GM19438 (cell line): ENCODE measurements around the gene SPEF2.
A peak's percentile ranks its signal among the peaks of the same experiment; 100 is the strongest.

Source experiments
- ATAC-seq: cut with Tn5 transposase; IDR thresholded peaks from one replicate; pipeline ENCODE4 v1.9.1; 2021; ENCODE audit warnings: low read depth; ENCODE audit not compliant: unreplicated experiment

SPEF2 gene, protein sequence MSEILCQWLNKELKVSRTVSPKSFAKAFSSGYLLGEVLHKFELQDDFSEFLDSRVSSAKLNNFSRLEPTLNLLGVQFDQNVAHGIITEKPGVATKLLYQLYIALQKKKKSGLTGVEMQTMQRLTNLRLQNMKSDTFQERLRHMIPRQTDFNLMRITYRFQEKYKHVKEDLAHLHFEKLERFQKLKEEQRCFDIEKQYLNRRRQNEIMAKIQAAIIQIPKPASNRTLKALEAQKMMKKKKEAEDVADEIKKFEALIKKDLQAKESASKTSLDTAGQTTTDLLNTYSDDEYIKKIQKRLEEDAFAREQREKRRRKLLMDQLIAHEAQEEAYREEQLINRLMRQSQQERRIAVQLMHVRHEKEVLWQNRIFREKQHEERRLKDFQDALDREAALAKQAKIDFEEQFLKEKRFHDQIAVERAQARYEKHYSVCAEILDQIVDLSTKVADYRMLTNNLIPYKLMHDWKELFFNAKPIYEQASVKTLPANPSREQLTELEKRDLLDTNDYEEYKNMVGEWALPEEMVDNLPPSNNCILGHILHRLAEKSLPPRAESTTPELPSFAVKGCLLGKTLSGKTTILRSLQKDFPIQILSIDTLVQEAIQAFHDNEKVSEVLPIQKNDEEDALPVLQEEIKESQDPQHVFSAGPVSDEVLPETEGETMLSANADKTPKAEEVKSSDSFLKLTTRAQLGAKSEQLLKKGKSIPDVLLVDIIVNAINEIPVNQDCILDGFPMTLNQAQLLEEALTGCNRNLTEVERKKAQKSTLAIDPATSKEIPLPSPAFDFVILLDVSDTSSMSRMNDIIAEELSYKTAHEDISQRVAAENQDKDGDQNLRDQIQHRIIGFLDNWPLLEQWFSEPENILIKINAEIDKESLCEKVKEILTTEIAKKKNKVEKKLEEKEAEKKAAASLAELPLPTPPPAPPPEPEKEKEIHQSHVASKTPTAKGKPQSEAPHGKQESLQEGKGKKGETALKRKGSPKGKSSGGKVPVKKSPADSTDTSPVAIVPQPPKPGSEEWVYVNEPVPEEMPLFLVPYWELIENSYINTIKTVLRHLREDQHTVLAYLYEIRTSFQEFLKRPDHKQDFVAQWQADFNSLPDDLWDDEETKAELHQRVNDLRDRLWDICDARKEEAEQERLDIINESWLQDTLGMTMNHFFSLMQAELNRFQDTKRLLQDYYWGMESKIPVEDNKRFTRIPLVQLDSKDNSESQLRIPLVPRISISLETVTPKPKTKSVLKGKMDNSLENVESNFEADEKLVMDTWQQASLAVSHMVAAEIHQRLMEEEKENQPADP (N-terminal part only)

DNA sequence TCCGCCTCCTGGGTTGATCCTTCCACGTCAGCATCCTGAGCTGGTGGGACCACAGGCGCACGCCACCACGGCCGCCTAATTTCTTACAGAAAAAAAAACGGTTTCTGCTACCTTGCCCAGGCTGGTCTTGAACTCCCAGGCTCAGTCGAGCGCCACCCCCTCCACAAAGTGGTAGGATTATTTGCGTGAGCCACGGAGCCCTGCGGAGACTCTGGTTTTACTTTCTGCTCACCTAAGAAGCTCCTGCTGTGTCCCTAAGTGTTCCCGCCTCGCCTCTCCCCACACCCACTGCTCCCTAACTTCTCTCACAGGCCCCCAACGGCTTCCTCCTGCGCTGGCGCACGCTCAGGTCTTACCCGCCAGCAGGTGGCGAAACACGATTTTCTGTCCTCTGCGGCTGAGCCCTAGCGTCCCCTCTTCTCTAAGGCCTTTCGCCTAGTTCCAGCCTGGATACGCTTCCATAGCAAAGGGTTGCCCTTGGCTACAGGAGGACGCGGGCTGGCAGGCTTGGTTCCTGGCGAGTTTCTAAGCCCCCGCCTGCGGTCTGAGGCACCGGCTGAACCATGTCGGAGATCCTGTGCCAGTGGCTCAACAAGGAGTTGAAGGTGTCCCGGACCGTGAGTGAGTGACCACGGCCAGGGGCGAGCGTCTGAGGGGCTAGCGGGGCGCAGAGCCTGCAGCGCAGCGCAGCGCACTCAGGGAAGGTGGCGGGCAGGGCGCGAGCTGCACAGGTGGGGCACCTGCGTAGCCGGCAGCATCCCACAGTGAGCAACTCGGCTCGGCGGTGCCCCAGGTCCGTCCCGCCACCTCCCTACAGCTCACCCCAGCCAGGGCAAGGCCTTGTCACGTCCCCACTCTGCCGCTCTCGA, at the start of gene SPEF2:
Gene SPEF2 (plus strand): TSS at position 429 of the 869 bp plus-strand sequence. CDS start 135 bp downstream, at position 564.
- ATAC-seq = peak; percentile 97

DNA sequence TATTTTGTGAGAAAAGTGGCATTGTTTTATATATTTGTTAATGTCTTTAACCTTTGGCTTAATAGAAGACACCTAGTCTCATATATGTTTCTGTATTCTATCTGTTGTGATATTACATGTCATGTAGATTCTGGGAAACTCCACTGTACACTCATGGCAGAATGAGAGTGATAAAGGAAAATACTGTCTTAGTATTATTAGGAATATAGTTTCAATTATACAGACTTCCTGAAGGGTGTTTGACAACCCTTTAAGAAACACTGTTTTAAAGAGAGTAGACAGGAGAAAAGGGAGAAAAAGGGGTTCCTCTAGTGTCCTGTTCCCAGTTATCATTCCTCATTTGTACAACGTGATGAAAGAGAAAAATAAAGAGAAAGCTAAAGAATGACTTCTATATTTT, 42.1 kb upstream of the SPEF2 start:
- no peak for ATAC-seq

DNA sequence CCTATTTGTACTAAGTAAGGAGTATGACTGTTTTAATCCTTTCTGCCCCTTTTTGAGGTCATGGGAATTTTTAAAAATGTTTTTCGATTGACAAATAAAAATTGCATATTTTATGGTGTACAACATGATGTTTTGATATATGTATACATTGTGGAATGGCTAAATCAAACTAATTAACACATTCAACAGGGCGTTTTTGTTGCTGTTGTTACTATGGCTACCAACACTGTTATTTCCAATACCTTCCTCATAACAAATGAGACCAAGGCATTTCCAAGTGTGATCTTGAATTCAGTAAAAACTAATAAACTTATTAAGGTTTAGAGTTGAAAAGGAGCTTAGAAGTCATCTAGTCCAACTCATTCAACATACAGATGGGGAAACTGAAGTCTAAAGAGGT, 30.2 kb upstream of the SPEF2 start:
- no peak for ATAC-seq

DNA sequence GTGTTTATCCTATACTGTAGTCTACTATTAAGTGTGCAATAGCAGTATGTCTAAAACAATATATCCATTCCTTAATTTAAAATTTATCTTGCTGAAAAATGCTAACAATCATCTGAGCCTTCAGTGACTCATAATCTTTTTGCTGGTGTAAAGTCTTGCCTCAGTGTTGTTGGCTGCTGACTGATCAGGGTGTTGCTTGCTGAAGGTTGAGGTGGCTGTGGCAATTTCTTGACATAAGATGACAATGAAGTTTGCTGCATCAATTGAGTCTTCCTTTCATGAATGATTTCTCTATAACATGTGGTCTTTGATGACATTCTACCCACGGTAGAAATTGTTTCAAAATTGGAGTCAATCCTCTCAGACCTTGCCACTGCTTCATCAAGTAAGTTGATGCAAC, 24.3 kb upstream of the SPEF2 start:
- no peak for ATAC-seq

DNA sequence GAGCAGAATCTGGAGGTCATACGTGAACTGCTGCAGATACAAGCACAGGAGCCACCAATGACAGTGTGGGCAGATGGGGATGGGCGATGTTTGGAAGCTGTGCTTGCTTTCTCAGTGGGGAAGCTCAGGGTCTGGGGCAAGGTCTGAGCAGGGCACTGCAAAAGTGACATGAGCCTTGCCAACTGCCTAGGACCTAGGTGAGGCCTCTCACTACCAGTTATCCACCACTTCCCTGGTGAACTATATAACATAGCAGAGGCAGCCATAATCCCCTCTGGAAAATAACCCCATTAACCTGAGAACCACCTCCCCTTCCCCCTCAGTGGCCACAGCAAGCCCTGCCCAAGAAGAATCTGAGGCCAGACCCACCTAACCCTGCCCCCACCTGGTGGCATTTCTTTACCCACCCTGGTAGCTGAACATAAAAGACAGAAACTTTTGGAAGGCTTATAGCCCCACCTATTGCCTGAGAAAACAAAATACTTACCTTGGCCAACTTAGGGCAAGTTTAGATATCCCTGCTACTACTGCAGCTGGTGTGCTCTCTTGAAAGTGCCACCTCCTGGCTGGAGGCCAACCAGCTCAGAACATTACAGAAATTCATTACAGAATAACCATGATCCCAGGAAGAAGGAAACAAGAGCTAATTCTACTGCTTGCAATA, 18.8 kb upstream of the SPEF2 start:
- no peak for ATAC-seq

DNA sequence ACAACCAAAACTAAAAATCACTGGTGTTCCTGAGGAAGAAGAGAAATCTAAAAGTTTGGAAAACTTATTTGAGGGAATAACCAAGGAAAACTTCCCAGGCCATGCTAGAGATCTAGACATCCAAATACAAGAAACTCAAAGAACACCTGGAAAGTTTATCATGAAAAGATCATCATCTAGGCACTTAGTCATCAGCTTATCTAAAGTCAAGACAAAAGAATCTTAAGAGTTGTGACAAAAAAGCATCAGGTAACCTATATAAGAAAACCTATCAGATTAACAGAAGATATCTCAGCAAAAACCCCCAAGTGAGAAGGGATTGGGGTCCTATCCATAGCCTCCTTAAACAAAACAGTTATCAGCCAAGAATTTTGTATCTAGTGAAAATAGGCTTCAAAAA, 17.1 kb upstream of the SPEF2 start:
- ATAC-seq = no peak

DNA sequence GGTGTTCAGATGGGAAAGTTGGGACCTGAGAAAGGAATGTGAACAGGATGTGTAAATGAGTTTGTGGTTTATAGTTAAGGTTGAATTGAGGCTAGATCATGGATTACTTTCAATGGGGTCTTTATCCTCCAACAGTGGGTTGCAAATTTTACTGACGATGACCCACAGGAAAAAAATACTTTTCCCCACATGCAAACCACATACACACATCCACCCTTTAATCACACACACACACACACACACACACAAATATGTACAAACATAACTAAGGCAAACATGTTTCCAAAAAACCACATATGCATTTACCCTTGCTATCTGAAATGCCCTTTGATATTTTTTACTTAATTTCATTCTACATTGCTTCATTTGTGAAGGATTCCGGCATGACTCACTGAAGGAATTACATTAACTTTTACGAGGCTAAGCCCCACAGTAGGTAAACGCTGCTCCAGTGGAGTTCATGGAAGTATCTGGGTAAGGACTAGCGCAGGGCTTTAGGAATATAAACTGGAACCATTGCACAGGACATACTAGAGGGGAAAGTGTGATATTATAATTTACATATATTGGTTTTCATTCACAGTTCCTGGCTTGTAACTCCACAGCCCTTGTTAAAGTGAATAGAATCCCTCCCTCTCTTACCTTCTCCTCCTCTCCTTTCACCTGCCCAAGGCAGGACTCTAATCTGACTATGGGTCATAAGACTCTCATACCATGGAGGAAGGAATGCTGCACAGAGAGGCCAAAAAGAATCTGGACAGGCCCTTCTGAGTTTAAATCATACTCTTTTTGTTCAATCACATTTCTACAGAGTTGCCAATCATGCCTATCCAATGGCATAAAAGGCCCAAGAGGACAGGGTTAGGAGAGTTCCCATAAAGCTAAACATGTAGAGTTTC, 8.5 kb upstream of the SPEF2 start:
- no peak for ATAC-seq

DNA sequence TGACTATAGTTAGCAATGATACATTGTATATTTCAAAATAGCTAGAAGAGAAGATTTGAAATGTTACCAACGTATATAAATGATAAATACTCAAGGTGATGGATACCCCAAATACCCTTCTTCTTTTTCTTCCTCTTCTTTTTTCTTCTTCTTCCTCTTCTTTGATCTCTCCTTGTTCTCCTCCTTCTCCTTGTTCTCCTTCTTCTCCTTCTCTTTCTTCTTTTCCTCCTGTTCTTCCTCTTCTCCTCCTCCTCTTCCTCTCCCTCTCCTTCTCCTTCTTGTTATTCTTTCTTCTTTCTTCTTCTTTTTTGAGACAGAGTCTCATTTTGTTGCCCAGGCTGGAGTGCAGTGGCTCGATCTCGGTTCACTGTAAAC, 616 bp upstream of the SPEF2 start:
- ATAC-seq = no peak

DNA sequence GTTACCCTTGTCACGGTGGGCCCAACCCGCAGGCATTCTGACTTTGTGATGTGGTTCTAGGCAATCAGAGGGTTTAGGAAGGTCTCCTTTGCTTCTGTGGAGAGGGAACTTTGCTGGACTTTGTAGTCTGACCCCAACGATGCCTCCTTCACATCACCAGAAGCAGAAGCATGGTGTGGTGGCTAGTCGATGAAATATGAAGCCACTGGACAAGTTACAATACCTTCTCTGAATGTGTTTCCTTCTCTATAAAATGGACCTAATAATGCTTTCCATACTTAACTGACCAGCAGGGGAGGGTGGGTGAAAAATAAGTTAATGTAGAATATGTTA, 607 bp downstream of the SPEF2 start:
- no peak for ATAC-seq

DNA sequence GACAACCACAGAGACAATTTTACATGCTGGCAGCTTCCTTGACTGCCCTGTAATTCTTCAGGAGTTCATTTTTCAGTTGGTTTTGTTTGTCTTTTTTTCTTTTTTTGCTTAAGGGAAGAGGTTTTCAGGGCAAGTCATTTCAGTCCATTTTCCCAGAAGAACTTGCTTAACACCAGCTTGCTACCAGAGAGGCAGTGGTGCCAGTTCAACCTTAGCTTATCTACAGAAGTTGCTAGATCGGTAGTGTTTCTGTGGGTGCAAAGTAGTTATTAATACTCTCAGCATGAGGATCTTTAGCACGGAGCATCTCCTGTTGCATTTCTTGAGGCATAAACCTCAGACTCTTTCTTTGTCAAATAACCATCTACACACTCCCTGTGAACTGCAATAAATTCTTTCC, 1.1 kb downstream of the SPEF2 start:
- no peak for ATAC-seq

DNA sequence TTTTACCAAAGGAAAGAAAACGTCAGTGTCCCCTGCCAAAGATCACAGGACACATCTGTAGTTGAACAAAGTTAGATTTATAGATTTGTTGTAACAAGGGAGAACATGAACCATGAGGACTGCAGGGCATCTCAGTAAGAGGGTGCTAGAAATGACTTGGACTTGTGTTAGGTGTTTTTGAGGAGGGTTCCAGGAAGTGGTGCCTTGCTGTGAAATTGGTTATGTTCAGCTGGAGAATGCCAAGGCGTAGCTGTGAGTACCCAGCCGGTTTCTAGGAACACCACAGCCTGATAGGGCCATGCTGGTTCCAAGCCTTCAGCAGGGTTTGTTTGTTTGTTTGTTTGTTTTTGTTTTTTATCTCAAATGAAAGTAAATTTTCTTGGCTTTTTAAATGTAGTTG, 5.3 kb downstream of the SPEF2 start:
- ATAC-seq = no peak

DNA sequence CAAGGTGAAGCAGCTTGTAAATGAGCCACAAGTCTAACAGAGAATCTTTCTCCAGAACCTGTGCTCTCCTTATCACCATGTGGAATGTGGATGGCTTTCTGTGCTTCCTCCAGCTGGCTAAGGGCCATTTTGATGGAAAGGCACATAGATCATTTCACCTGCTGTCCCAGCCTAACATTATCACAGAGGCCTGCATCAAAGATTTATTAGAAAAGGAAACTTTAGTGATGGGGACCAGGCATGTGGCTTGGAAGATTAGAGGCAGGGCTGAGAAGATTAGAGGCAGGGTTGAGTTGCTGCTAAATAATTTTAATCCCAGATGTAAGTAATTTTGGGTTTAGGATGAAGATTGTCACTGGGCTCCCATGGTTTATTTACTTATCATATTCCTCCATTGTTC, 6.3 kb downstream of the SPEF2 start:
- ATAC-seq = no peak

DNA sequence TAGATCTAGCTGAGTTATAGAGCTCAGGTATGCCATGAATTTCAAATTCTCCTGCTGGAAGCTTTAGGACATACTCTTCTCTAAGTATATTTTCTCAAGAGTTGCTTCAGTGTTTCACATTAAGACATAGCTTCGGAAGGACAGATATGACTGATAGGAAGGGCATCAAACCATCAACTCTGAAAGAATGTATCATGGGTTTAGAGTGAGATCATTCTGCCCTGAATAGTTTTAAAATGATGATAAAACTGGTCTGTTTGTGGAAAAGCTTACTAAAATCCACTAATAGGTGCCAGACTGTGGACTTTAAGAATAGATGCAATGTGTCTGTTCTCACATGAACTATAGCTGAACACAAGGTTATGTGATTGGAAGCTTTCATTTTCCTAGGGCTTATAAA, 8.4 kb downstream of the SPEF2 start:
- no peak for ATAC-seq

DNA sequence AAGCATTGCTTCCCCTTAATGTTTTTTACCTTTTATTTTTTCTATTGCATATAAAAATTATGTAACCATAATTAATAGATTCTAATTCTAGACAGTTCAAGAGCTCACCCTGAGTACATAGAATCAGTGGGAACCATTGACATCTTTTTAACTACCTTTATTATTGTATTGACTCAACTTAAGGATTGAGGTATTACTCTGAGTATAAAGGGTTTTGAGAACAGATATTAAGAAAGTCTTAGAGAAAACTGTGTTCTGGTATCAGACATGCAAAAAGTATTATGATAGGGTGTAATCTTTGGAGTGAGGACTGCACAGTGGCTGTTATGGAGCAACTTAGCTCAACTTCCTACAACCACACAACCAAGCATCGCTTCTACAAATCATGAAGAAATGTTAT, 8.9 kb downstream of the SPEF2 start:
- no peak for ATAC-seq

DNA sequence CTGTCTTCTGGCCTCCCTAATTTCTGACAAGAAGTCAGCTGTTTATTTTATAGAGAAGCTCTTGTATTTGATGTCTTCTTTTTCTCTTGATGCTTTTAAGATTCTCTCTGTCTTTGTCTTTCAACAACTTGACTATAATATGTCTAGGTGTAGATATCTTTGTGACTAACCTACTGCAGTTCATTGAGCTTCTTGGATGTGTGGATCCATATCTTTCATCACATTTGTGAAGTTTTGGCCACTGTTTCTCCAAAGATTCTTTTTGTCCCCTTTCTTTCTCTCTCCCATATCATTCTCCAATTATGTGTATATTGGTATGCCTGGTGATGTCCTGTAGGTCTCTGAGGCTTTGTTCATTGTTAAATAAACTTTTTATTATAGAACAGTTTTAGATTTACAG, 16.7 kb downstream of the SPEF2 start:
- no peak for ATAC-seq

DNA sequence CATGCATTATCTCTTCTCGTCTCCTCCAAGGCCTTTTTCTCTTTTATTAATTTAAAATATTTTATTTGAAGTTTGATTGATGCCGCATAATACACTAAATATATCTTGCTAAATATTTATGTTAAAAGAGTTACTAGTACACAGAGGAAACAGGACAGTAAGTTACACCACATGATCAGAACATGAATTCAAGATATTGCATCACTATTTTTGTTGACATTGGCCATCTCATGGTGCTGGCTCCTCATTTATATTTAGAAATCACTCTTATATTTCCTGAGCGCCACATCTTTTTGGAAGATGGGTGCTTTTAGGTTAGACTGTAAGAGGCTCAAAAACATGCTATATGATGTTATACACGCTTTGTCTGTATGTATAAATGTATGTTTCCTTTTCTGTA, 23.0 kb downstream of the SPEF2 start:
- ATAC-seq = no peak

DNA sequence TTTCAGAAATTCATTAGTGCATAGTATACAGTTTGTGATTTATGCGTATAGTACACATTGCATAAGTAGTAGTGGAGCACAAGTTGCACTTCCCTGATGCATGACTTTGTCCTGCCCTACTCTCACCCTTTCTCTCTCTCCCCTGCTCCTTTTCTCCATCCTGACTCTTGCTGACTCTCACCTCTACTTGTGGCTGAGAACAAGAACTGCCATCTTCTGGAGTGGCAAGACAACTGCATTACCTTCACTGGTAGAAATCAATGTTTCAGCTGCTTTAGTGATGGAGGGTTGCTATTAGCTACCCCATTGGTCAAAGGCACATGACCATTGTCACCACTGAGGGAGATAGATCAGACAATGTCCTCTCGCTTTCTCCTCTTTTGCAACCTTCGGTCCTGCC, 26.9 kb downstream of the SPEF2 start:
- ATAC-seq = no peak

DNA sequence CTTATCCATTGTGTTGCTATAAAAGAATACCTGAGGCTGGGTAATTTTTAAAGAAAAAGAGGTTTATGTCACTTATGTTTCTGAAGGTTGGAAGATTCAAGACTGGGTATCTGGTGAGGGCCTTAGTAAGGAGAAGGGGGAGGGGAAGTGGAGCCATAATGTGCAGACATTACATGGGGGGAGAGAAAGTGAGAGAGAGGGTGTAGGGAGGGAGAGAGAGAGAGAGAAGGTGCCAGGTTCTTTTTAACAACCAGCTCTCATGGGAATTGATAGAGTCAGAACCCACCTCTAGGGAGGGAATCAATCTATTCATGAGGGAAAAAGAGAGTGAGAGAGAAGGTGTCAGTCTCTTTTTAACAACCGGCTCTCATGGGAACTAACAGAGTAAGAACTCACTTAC, 29.5 kb downstream of the SPEF2 start:
- no peak for ATAC-seq

DNA sequence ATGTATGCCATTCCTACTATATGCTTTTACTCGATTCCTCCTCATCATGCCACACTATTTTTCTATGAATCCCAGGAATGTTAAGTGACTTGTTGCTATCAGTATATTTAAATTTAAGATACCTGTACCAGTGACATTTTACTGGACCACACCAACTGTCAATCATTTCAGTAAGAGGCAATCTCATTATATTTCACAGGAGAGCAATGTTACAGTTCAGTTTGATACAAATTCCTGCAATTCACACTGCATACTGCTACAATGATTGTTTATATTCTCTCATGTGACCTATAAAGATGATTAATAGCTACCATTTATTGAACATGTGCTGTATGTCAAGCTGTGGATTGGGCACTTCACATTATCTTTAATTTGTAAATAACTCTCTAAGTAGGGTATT, 30.0 kb downstream of the SPEF2 start:
- ATAC-seq = no peak
